Cerebellar nuclear complex (tissue), 1 donor: Measurements from ENCODE around the gene CACNG3.
"Not testable (repeated sequence)": the region's sequence is repeated elsewhere in the genome, so short reads cannot be mapped to it uniquely, and the experiment has no call there.

ENCODE experiments used
- DNase-seq, 2 experiments: peaks; one replicate each; lab custom pipeline; 2025; lab: John Stamatoyannopoulos, UW

Gene CACNG3

GRCh38 chr16:24332582-24333090 is 76.5 kb downstream of the CACNG3 start:
- no peak for DNase-seq

GRCh38 chr16:24336491-24336890 is 80.4 kb downstream of the CACNG3 start:
- no peak for DNase-seq

- DNase-seq, result no peak
Measured at GRCh38 chr16:24337013-24337412, 80.9 kb downstream of the CACNG3 start.

- not testable (repeated sequence) for DNase-seq
Measured at GRCh38 chr16:24343829-24344228, 87.7 kb downstream of the CACNG3 start.

GRCh38 chr16:24344784-24345183 is 88.6 kb downstream of the CACNG3 start:
- DNase-seq, result no peak

- no peak for DNase-seq
Measured at GRCh38 chr16:24345704-24346103, 89.6 kb downstream of the CACNG3 start.

- DNase-seq, result no peak
Measured at GRCh38 chr16:24346734-24347133, 90.6 kb downstream of the CACNG3 start.

GRCh38 chr16:24347556-24347955 is 91.4 kb downstream of the CACNG3 start:
- DNase-seq, result no peak

GRCh38 chr16:24348545-24349290 is 92.6 kb downstream of the CACNG3 start:
- DNase-seq, result no peak

- no peak for DNase-seq
Measured at GRCh38 chr16:24349320-24349719, 93.2 kb downstream of the CACNG3 start.

- no peak for DNase-seq
Measured at GRCh38 chr16:24352746-24353145, 96.6 kb downstream of the CACNG3 start.

GRCh38 chr16:24353622-24354021 is 97.5 kb downstream of the CACNG3 start:
- no peak for DNase-seq

GRCh38 chr16:24357511-24357910 is 101.4 kb downstream of the CACNG3 start:
- DNase-seq, result no peak

- DNase-seq, result no peak
Measured at GRCh38 chr16:24358117-24358516, 102.0 kb downstream of the CACNG3 start.

GRCh38 chr16:24359490-24359889 is 103.4 kb downstream of the CACNG3 start:
- DNase-seq, result no peak

GRCh38 chr16:24360936-24361335 is 104.8 kb downstream of the CACNG3 start:
- DNase-seq, result no peak

- DNase-seq, result no peak
Measured at GRCh38 chr16:24364596-24364995, 108.5 kb downstream of the CACNG3 start.

GRCh38 chr16:24367186-24367710 is 111.1 kb downstream of the CACNG3 start:
- DNase-seq, result no peak

GRCh38 chr16:24372824-24373223 is 116.7 kb downstream of the CACNG3 start:
- no peak for DNase-seq

GRCh38 chr16:24378999-24379398 is 122.9 kb downstream of the CACNG3 start:
- no peak for DNase-seq

- no peak for DNase-seq
Measured at GRCh38 chr16:24381470-24382118, 125.5 kb downstream of the CACNG3 start.

GRCh38 chr16:24382762-24383407 is 126.8 kb downstream of the CACNG3 start:
- DNase-seq, result no peak

- DNase-seq, result no peak
Measured at GRCh38 chr16:24394341-24394740, 138.2 kb downstream of the CACNG3 start.
